NT2/D1 (cell line): ENCODE data around the gene IL34.
"Not testable (repeated sequence)": the region's sequence is repeated elsewhere in the genome, so short reads cannot be mapped to it uniquely, and the experiment has no call there.

Experiments
- DNase-seq: peaks from one replicate; pipeline ENCODE4 v3.0.0-alpha.2; 2011; ENCODE audit warnings: low read depth, low spot score
- H3K27me3 ChIP-seq: 2 replicates; pipeline ENCODE4 v1.6.0; 2011; ENCODE audit warnings: mild to moderate bottlenecking; ENCODE audit not compliant: insufficient read length, insufficient read depth
- H3K36me3 ChIP-seq: 2 replicates; pipeline ENCODE4 v1.6.1; 2011; ENCODE audit warnings: mild to moderate bottlenecking, low read length, mixed read lengths; ENCODE audit not compliant: insufficient read depth, insufficient read length
- H3K4me1 ChIP-seq: 2 replicates; pipeline ENCODE4 v1.5.1; 2011; ENCODE audit not compliant: insufficient read depth, insufficient read length
- H3K4me3 ChIP-seq: 2 replicates; pipeline ENCODE4 v1.5.1; 2011; ENCODE audit warnings: low read depth; ENCODE audit not compliant: insufficient read length
- H3K9ac ChIP-seq: 2 replicates; pipeline ENCODE4 v1.6.0; 2011; ENCODE audit warnings: low read depth; ENCODE audit not compliant: insufficient read length
- H3K9me3 ChIP-seq: 2 replicates; pipeline ENCODE4 v1.5.1; 2011; ENCODE audit warnings: mild to moderate bottlenecking, low read length; ENCODE audit not compliant: insufficient read depth
- SUZ12 ChIP-seq: IDR thresholded peaks from 2 replicates; pipeline ENCODE4 v1.6.1; 2011; ENCODE audit not compliant: insufficient read length, insufficient read depth; ENCODE audit errors: extremely low read depth
- YY1 ChIP-seq: IDR thresholded peaks from 2 replicates; pipeline ENCODE4 v1.6.1; 2011; ENCODE audit not compliant: insufficient read length, insufficient read depth
- ZNF274 ChIP-seq: IDR thresholded peaks from 2 replicates; pipeline ENCODE4 v1.6.1; 2011; ENCODE audit warnings: mild to moderate bottlenecking, low read depth, low read length

The IL34 gene

GRCh38 chr16:70614208-70614951, 32.0 kb upstream of the IL34 start:
- Histone ChIP-seq H3K4me3 (no peak overlapping the region), H3K36me3 (peaks cover 5% of the 10 kb centered on the region), H3K9ac (no peak overlapping the region), H3K9me3 (no peaks in the 10 kb centered on the region), H3K27me3 (no peaks in the 10 kb centered on the region), H3K4me1 (no peaks in the 10 kb centered on the region)
- TF ChIP-seq SUZ12 (no peak), ZNF274 (no peak), YY1 (no peak)
- no peak for DNase-seq

- Histone ChIP-seq H3K36me3 (peaks cover 5% of the 10 kb centered on the region), H3K4me1 (no peaks in the 10 kb centered on the region), H3K4me3 (no peak overlapping the region), H3K9me3 (no peaks in the 10 kb centered on the region), H3K9ac (no peak overlapping the region), H3K27me3 (no peaks in the 10 kb centered on the region)
- DNase-seq = no peak
- TF ChIP-seq SUZ12 = no peak
- TF ChIP-seq YY1 = no peak
- no peak for TF ChIP-seq ZNF274
Observed at GRCh38 chr16:70615945-70616344, 30.4 kb upstream of the IL34 start.

GRCh38 chr16:70621864-70622263, 24.5 kb upstream of the IL34 start:
- H3K4me1 ChIP-seq, H3K9ac ChIP-seq, H3K4me3 ChIP-seq, H3K9me3 ChIP-seq, H3K36me3 ChIP-seq, DNase-seq, H3K27me3 ChIP-seq: not testable (repeated sequence)

GRCh38 chr16:70627696-70628095, 18.7 kb upstream of the IL34 start:
- DNase-seq = no peak
- Histone ChIP-seq H3K4me1 (peaks cover 5% of the 10 kb centered on the region), H3K9ac (no peak overlapping the region), H3K4me3 (no peak overlapping the region), H3K36me3 (no peaks in the 10 kb centered on the region), H3K27me3 (no peaks in the 10 kb centered on the region), H3K9me3 (peaks cover 12% of the 10 kb centered on the region; the same call in 1 of the 2 replicates)
- TF ChIP-seq YY1 = no peak
- no peak for TF ChIP-seq ZNF274
- TF ChIP-seq SUZ12 = no peak

- no peaks in the 10 kb centered on the region for H3K4me1 ChIP-seq
- H3K36me3 ChIP-seq = no peaks in the 10 kb centered on the region
- no peaks in the 10 kb centered on the region for H3K27me3 ChIP-seq
- DNase-seq = no peak
- TF ChIP-seq SUZ12 (no peak), ZNF274 (no peak), YY1 (no peak)
- H3K9ac ChIP-seq = no peak overlapping the region
- H3K9me3 ChIP-seq = peaks cover 8% of the 10 kb centered on the region; the same call in 1 of the 2 replicates
- no peak overlapping the region for H3K4me3 ChIP-seq
Observed at GRCh38 chr16:70630960-70631745, 15.2 kb upstream of the IL34 start.

- Histone ChIP-seq H3K9me3 (peaks cover 8% of the 10 kb centered on the region; the same call in 1 of the 2 replicates), H3K4me3 (no peak overlapping the region), H3K4me1 (no peaks in the 10 kb centered on the region), H3K36me3 (no peaks in the 10 kb centered on the region), H3K27me3 (no peaks in the 10 kb centered on the region), H3K9ac (no peak overlapping the region)
- no peak for DNase-seq
- TF ChIP-seq SUZ12 = no peak
- TF ChIP-seq YY1 = no peak
- TF ChIP-seq ZNF274 = no peak
Observed at GRCh38 chr16:70632273-70632672, 14.1 kb upstream of the IL34 start.

GRCh38 chr16:70633617-70634016, 12.7 kb upstream of the IL34 start:
- H3K27me3 ChIP-seq, H3K9me3 ChIP-seq, DNase-seq, H3K9ac ChIP-seq, H3K36me3 ChIP-seq, H3K4me1 ChIP-seq, H3K4me3 ChIP-seq: not testable (repeated sequence)

- no peak for DNase-seq
- Histone ChIP-seq H3K27me3 (no peaks in the 10 kb centered on the region), H3K9ac (no peak overlapping the region), H3K4me3 (no peak overlapping the region), H3K9me3 (peaks cover 8% of the 10 kb centered on the region; the same call in 1 of the 2 replicates), H3K36me3 (no peaks in the 10 kb centered on the region), H3K4me1 (peaks cover 2% of the 10 kb centered on the region)
- TF ChIP-seq ZNF274 (no peak), YY1 (no peak), SUZ12 (no peak)
Observed at GRCh38 chr16:70634861-70635260, 11.5 kb upstream of the IL34 start.
